ENCODE results near the gene ADARB2.

ADARB2 gene

GRCh38 chr10:1654811-1655356, 82.4 kb downstream of the ADARB2 start:
- no peaks in the 10 kb centered on the region for H3F3A ChIP-seq (ENCODE audit: control insufficient read depth, insufficient read depth)
- no peak overlapping the region for H3K27ac ChIP-seq (ENCODE audit: low read depth, low read length)
- H3K4me1 ChIP-seq (ENCODE audit: control insufficient read depth, low read length): peaks cover 4% of the 10 kb centered on the region; the same call in 1 of the 2 replicates
- H4K20me1 ChIP-seq (ENCODE audit: control insufficient read depth, insufficient read depth, low read depth, low read length): no peaks in the 10 kb centered on the region
- no peaks in the 10 kb centered on the region for H3K36me3 ChIP-seq (ENCODE audit: control insufficient read depth, low read length)
- no peak overlapping the region for H3K4me2 ChIP-seq (ENCODE audit: low read length)
- TF ChIP-seq EZH2phosphoT487 (IDR thresholded peaks at IDR 0.05; ENCODE audit: borderline replicate concordance, low read length): no peak
- TF ChIP-seq CTCF (IDR thresholded peaks at IDR 0.05; ENCODE audit: low read depth, low read length, poor library complexity, severe bottlenecking): no peak
- H3K79me2 ChIP-seq (ENCODE audit: control insufficient read depth, low read length): no peaks in the 10 kb centered on the region
- H3K4me3 ChIP-seq (ENCODE audit: low read length): no peak overlapping the region
- peaks cover 31% of the 10 kb centered on the region for H3K27me3 ChIP-seq (ENCODE audit: control insufficient read depth, low read length)
- no peaks in the 10 kb centered on the region for H3K9me2 ChIP-seq (replicated peaks; ENCODE audit: control insufficient read depth, low read length)
- H3K9me3 ChIP-seq (ENCODE audit: control insufficient read depth, insufficient read depth, low read length): no peaks in the 10 kb centered on the region

- peaks cover 36% of the 10 kb centered on the region for H3K27me3 ChIP-seq (ENCODE audit: control insufficient read depth, low read length)
- H3K4me3 ChIP-seq (ENCODE audit: low read length): no peak overlapping the region
- H3K4me2 ChIP-seq (ENCODE audit: low read length): no peak overlapping the region
- H3K36me3 ChIP-seq (ENCODE audit: control insufficient read depth, low read length): no peaks in the 10 kb centered on the region
- peaks cover 4% of the 10 kb centered on the region; the same call in 1 of the 2 replicates for H3K4me1 ChIP-seq (ENCODE audit: control insufficient read depth, low read length)
- H3F3A ChIP-seq (ENCODE audit: control insufficient read depth, insufficient read depth): no peaks in the 10 kb centered on the region
- no peaks in the 10 kb centered on the region for H4K20me1 ChIP-seq (ENCODE audit: control insufficient read depth, insufficient read depth, low read depth, low read length)
- H3K27ac ChIP-seq (ENCODE audit: low read depth, low read length): no peak overlapping the region
- no peaks in the 10 kb centered on the region for H3K9me3 ChIP-seq (ENCODE audit: control insufficient read depth, insufficient read depth, low read length)
- no peaks in the 10 kb centered on the region for H3K79me2 ChIP-seq (ENCODE audit: control insufficient read depth, low read length)
- TF ChIP-seq CTCF (IDR thresholded peaks at IDR 0.05; ENCODE audit: low read depth, low read length, poor library complexity, severe bottlenecking) (no peak), EZH2phosphoT487 (IDR thresholded peaks at IDR 0.05; ENCODE audit: borderline replicate concordance, low read length) (no peak)
- H3K9me2 ChIP-seq (replicated peaks; ENCODE audit: control insufficient read depth, low read length): no peaks in the 10 kb centered on the region
Observed at GRCh38 chr10:1654247-1654646, 83.1 kb downstream of the ADARB2 start.

- Histone ChIP-seq H3K4me1 (ENCODE audit: control insufficient read depth, low read length) (peaks cover 4% of the 10 kb centered on the region; the same call in 1 of the 2 replicates), H3F3A (ENCODE audit: control insufficient read depth, insufficient read depth) (no peaks in the 10 kb centered on the region), H3K36me3 (ENCODE audit: control insufficient read depth, low read length) (no peaks in the 10 kb centered on the region), H3K27ac (ENCODE audit: low read depth, low read length) (no peak overlapping the region), H3K9me3 (ENCODE audit: control insufficient read depth, insufficient read depth, low read length) (no peaks in the 10 kb centered on the region), H3K27me3 (ENCODE audit: control insufficient read depth, low read length) (peaks cover 38% of the 10 kb centered on the region), H3K9me2 (replicated peaks; ENCODE audit: control insufficient read depth, low read length) (no peaks in the 10 kb centered on the region), H3K4me2 (ENCODE audit: low read length) (no peak overlapping the region), H4K20me1 (ENCODE audit: control insufficient read depth, insufficient read depth, low read depth, low read length) (no peaks in the 10 kb centered on the region), H3K4me3 (ENCODE audit: low read length) (no peak overlapping the region), H3K79me2 (ENCODE audit: control insufficient read depth, low read length) (no peaks in the 10 kb centered on the region)
- TF ChIP-seq CTCF (IDR thresholded peaks at IDR 0.05; ENCODE audit: low read depth, low read length, poor library complexity, severe bottlenecking) (no peak), EZH2phosphoT487 (IDR thresholded peaks at IDR 0.05; ENCODE audit: borderline replicate concordance, low read length) (no peak)
Observed at GRCh38 chr10:1653321-1653720, 84.0 kb downstream of the ADARB2 start.

Data from DOHH2 (cell line).